ENCODE measurements around the gene CCER1.

The CCER1 gene

DNA sequence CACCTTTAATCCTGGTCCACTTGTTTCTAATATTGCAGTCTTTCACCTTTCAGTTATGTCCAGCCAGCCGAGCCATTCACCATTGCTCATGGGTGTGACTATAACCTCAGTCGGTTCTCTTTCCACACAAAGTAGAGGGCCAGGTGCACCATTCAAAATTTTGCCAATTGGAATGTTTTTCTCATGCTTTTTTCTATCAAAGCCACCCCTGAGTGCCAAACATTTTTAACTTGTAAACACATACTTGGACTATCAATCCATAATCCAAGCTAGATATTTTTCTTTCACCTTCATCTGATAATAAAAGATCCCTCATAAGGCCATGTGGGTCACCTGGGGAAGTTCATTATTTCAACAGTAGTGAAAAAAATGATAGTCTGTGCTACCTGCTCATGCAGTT, 52.4 kb downstream of the CCER1 start:
- H3K4me3 ChIP-seq (ENCODE audit: low read length) = no peak overlapping the region
- H3K27ac ChIP-seq (ENCODE audit: low read depth, low read length) = no peak overlapping the region
- no peak overlapping the region for H3K4me2 ChIP-seq (ENCODE audit: low read length)
- no peaks in the 10 kb centered on the region for H4K20me1 ChIP-seq (ENCODE audit: control insufficient read depth, insufficient read depth, low read depth, low read length)
- H3K36me3 ChIP-seq (ENCODE audit: control insufficient read depth, low read length) = no peaks in the 10 kb centered on the region
- no peaks in the 10 kb centered on the region for H3K4me1 ChIP-seq (ENCODE audit: control insufficient read depth, low read length)
- TF ChIP-seq, protein P1, sequence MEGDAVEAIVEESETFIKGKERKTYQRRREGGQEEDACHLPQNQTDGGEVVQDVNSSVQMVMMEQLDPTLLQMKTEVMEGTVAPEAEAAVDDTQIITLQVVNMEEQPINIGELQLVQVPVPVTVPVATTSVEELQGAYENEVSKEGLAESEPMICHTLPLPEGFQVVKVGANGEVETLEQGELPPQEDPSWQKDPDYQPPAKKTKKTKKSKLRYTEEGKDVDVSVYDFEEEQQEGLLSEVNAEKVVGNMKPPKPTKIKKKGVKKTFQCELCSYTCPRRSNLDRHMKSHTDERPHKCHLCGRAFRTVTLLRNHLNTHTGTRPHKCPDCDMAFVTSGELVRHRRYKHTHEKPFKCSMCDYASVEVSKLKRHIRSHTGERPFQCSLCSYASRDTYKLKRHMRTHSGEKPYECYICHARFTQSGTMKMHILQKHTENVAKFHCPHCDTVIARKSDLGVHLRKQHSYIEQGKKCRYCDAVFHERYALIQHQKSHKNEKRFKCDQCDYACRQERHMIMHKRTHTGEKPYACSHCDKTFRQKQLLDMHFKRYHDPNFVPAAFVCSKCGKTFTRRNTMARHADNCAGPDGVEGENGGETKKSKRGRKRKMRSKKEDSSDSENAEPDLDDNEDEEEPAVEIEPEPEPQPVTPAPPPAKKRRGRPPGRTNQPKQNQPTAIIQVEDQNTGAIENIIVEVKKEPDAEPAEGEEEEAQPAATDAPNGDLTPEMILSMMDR (IDR thresholded peaks at IDR 0.05; ENCODE audit: low read depth, low read length, poor library complexity, severe bottlenecking) = no peak
- no peak for TF ChIP-seq EZH2phosphoT487 (IDR thresholded peaks at IDR 0.05; ENCODE audit: borderline replicate concordance, low read length)
- H3K27me3 ChIP-seq (ENCODE audit: control insufficient read depth, low read length) = no peaks in the 10 kb centered on the region
- H3F3A ChIP-seq (ENCODE audit: control insufficient read depth, insufficient read depth) = no peaks in the 10 kb centered on the region
- no peaks in the 10 kb centered on the region for H3K9me2 ChIP-seq (replicated peaks; ENCODE audit: control insufficient read depth, low read length)
- H3K9me3 ChIP-seq (ENCODE audit: control insufficient read depth, insufficient read depth, low read length) = no peaks in the 10 kb centered on the region
- no peaks in the 10 kb centered on the region for H3K79me2 ChIP-seq (ENCODE audit: control insufficient read depth, low read length)
